ENCODE results near the gene GCHFR. TPM values are rescaled to one million over a fixed set of nuclear protein-coding genes. Genes with fewer than 3 reads are reported as not detected.

Gene GCHFR
- total and polyA plus RNA-seq, 2 experiments from 2014 or later = 66.7 to 126 TPM

DNA sequence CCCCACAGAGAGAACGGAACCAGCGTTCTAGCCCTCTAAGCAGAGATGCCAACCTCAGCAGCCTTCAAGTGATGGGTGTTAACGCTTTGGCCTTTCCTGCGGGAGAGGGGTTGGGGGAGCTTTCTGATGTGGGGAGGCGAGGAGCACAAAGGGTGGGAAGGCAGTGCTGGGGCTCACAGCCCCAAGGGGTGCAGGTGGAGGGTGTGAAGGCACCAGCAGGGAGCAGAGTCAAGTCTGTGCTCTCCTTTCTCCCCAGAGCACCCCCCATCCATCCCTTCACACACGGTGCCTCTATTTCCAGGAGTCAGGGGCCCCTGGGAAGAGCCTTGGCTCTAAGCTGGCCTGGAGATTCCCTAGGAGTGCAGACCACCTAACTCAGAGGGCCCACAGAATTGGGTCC, 10.0 kb downstream of the GCHFR start:
- TF ChIP-seq, protein P1, sequence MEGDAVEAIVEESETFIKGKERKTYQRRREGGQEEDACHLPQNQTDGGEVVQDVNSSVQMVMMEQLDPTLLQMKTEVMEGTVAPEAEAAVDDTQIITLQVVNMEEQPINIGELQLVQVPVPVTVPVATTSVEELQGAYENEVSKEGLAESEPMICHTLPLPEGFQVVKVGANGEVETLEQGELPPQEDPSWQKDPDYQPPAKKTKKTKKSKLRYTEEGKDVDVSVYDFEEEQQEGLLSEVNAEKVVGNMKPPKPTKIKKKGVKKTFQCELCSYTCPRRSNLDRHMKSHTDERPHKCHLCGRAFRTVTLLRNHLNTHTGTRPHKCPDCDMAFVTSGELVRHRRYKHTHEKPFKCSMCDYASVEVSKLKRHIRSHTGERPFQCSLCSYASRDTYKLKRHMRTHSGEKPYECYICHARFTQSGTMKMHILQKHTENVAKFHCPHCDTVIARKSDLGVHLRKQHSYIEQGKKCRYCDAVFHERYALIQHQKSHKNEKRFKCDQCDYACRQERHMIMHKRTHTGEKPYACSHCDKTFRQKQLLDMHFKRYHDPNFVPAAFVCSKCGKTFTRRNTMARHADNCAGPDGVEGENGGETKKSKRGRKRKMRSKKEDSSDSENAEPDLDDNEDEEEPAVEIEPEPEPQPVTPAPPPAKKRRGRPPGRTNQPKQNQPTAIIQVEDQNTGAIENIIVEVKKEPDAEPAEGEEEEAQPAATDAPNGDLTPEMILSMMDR (IDR thresholded peaks at IDR 0.05; ENCODE audit: low read depth, low read length) = no peak
- H3K27ac ChIP-seq = no peak overlapping the region
- H3K4me3 ChIP-seq = no peak overlapping the region
- no peak for DNase-seq (ENCODE audit: low read depth in 1 of 2, low spot score in 1 of 2)
- H3K9me3 ChIP-seq (ENCODE audit: low read depth) = no peaks in the 10 kb centered on the region
- H3K4me1 ChIP-seq (ENCODE audit: low read depth) = no peaks in the 10 kb centered on the region
- H3K36me3 ChIP-seq = peaks cover 6% of the 10 kb centered on the region
- no peaks in the 10 kb centered on the region for H3K27me3 ChIP-seq

DNA sequence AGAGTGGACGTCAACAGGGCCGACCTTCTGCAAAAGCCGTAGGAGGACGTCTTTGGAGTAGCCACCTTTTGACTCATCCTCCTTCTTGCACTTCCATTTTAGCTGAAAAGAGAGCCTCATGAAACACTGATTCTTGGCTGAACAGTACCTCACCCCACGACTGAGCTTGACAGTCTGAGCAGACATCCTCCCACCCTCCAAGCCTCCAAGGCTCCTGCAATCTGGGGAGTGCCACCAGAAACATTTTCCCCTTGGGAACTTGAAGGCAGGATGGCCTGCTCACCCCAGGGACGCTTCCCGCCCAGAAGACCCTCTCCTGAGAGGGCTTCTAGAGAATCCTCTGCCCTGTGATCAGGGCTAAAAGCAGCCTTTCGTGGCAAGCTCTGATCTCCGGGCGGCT, 11.1 kb downstream of the GCHFR start:
- Histone ChIP-seq H3K36me3 (peaks cover 10% of the 10 kb centered on the region), H3K9me3 (ENCODE audit: low read depth) (no peaks in the 10 kb centered on the region), H3K27me3 (no peaks in the 10 kb centered on the region), H3K4me1 (ENCODE audit: low read depth) (no peaks in the 10 kb centered on the region), H3K4me3 (no peak overlapping the region), H3K27ac (no peak overlapping the region)
- no peak for DNase-seq (ENCODE audit: low read depth in 1 of 2, low spot score in 1 of 2)
- TF ChIP-seq, protein P1 (IDR thresholded peaks at IDR 0.05; ENCODE audit: low read depth, low read length) = no peak

DNA sequence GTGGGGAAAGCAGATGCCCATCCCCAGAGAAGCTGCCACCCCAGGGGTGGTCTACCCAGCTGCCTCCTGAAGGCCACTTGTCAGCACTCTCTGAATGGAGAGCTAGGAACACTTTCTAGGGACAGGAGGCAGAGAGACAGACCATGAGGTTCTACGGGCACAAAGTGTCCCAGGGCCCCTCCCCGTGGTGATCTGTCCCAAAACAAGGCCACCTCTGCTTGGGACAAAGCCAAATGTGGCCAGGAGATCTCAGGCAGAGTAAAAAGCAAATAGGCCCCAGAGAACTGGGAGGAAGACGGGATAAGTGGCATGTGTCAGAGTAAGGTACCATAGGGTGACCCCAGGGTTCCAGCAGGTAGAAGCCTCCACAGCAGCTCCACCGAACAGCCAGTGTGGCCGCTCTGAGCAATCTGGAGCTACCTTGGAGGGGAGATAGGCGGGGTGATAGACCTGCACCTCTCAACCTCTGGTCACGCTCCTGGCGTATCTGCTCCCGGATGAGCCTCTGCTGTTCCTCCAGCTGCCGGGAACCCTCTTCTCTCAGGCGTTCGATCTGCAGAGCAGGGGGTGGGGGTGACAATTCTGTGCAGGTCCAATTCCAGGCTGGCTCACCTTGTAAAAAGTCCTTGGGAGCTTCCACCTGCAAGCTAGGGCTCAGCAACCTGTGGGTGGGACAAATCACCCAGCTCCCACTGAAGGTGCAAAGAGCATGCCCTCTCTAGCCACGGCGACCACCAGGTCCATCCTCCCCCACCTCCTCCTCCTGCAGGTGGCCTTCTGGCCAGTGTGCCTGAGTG, 12.1 kb downstream of the GCHFR start:
- no peaks in the 10 kb centered on the region for H3K4me1 ChIP-seq (ENCODE audit: low read depth)
- H3K9me3 ChIP-seq (ENCODE audit: low read depth) = no peaks in the 10 kb centered on the region
- H3K4me3 ChIP-seq = no peak overlapping the region
- H3K27me3 ChIP-seq = no peaks in the 10 kb centered on the region
- no peak overlapping the region for H3K27ac ChIP-seq
- peaks cover 10% of the 10 kb centered on the region for H3K36me3 ChIP-seq
- no peak for DNase-seq (ENCODE audit: low read depth in 1 of 2, low spot score in 1 of 2)
- TF ChIP-seq, protein P1 (IDR thresholded peaks at IDR 0.05; ENCODE audit: low read depth, low read length) = no peak

- peak in 1 of 2 donors; percentile 53 for DNase-seq (ENCODE audit: low read depth in 1 of 2, low spot score in 1 of 2)
- Histone ChIP-seq H3K9me3 (ENCODE audit: low read depth) (no peaks in the 10 kb centered on the region), H3K4me1 (ENCODE audit: low read depth) (no peaks in the 10 kb centered on the region), H3K36me3 (peaks cover 10% of the 10 kb centered on the region), H3K4me3 (no peak overlapping the region), H3K27me3 (no peaks in the 10 kb centered on the region), H3K27ac (no peak overlapping the region)
- TF ChIP-seq, protein P1 (IDR thresholded peaks at IDR 0.05; ENCODE audit: low read depth, low read length) = no peak
Observed at GRCh38 chr15:40776537-40777141, 12.8 kb downstream of the GCHFR start.

- Histone ChIP-seq H3K4me3 (no peak overlapping the region), H3K4me1 (ENCODE audit: low read depth) (no peaks in the 10 kb centered on the region), H3K36me3 (peaks cover 10% of the 10 kb centered on the region), H3K9me3 (ENCODE audit: low read depth) (no peaks in the 10 kb centered on the region), H3K27ac (no peak overlapping the region), H3K27me3 (no peaks in the 10 kb centered on the region)
- TF ChIP-seq, protein P1 (IDR thresholded peaks at IDR 0.05; ENCODE audit: low read depth, low read length) = peak; percentile 42
- DNase-seq (ENCODE audit: low read depth in 1 of 2, low spot score in 1 of 2) = peak; percentile 32 to 76
Observed at GRCh38 chr15:40782609-40783227, 18.9 kb downstream of the GCHFR start.

Data from cardiac muscle cell (in vitro differentiated cells and primary cell).